GM12873 (cell line): Measurements from ENCODE around the gene WFDC8.

Source experiments
- CTCF ChIP-seq: IDR thresholded peaks from 2 replicates; pipeline ENCODE4 v1.5.1; 2012; ENCODE audit warnings: low read depth, mild to moderate bottlenecking, moderate library complexity, low read length, control low read depth; ENCODE audit not compliant: insufficient read depth; ENCODE audit errors: missing control alignments

WFDC8 gene

DNA sequence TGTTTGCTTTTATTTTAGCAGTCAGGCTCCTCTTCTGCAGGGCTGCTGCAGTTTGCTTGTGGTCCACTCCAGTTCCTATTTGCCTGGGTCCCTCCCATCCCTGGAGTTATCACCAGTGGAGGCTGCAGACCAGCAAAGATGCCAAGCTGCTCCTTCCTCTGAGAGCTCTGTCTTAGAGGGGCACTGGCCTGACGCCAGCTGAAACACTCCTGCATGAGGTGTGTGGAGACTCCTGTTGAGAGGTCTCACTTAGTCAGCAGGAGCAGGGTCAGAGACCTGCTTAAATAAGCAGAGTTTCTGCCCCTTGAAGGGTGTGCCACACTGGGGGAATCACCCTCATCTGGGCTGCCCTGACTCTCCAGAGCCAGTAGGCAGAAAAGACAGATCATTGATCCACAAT lies 16.2 kb upstream of the WFDC8 start:
- TF ChIP-seq CTCF = no peak

DNA sequence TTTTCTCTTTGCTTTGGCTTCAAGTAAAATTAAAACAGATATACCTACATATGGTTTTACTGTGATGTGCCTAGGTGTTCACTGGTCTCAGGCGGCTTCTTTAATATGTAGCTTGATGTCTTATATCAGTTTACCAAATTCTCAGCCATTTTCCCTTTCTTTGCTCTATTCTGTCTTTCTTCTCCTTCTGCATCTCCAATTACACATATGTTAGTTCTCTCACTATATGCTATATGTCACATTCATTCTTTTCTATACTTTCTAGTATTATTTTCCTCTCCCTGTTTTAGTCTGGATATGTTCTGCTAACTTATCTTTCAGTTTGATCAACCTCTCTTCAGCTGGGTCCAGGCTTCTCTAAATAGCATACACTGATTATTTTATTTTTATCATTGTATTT lies 14.4 kb upstream of the WFDC8 start:
- TF ChIP-seq CTCF = no peak

GRCh38 chr20:45592574-45593189 lies 13.6 kb upstream of the WFDC8 start:
- peak; percentile 78 for TF ChIP-seq CTCF

DNA sequence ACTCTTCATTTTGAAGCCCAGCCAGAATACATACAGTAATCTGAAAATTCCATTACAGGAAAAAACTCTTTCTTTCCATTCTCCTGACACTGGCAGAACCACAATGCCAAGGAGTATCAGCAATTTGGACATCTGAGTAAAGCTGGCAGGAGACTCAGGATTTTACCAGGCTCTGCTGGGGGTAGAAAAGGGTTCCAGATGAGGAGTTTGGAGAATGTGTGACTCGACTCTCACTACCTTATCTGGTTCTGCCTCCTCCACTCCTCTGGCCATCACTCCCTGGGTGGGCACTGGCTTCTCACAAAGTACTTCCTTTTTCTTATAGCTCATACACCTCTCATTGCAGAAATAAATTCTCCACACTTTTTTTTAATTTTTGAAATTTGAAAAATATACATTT lies 10.6 kb upstream of the WFDC8 start:
- no peak for TF ChIP-seq CTCF

GRCh38 chr20:45588800-45589199 lies 9.7 kb upstream of the WFDC8 start:
- no peak for TF ChIP-seq CTCF

DNA sequence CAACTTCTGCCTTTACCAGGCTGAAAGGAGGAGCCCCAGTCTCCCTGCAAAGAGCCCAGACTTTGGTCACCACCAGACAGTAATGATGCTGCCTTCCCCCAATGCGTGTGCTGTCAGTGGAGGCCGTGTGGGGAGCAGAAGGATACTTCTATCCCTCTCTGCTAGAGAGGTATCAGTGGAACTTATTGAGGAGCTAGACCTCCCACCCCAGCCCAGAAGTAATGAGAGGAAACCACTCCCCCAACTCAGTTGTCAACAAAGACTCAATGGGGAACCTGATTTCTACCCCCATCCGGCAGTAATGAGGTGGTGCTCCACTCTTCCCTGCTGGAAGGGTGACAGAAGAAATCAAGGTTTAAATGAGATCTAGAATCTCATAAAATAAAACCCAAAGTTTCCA lies 4.4 kb upstream of the WFDC8 start:
- no peak for TF ChIP-seq CTCF

- TF ChIP-seq CTCF = no peak
These were observed 2.6 kb upstream of the WFDC8 start for GRCh38 chr20:45581702-45582101.

- TF ChIP-seq CTCF = no peak
These were observed 853 bp downstream of the WFDC8 start for GRCh38 chr20:45578231-45578630.
